Amygdala (tissue), 56 donors: ENCODE data around the gene FBXO48.
"Not testable (repeated sequence)": the region's sequence is repeated elsewhere in the genome, so short reads cannot be mapped to it uniquely, and the experiment has no call there.

ENCODE experiments used
- DNase-seq, 56 donors: peaks; one replicate each; lab custom pipeline; 2025; lab: John Stamatoyannopoulos, UW

FBXO48 gene

GRCh38 chr2:68467077-68467960 is at the start of gene FBXO48, which contains the start of gene APLF:
TSS of gene FBXO48 (minus strand) at chr2:68467294. CDS start at chr2:68465145, 2,149 bp downstream.
TSS of gene APLF (plus strand) at chr2:68467585. CDS start at chr2:68467732, 147 bp downstream.
- peak; percentile 68 to 99 (median 97) for DNase-seq

- no peak for DNase-seq
Measured at GRCh38 chr2:68516051-68516955, 49.2 kb upstream of the FBXO48 start.

- no peak for DNase-seq
Measured at GRCh38 chr2:68514316-68514929, 47.3 kb upstream of the FBXO48 start.

- no peak for DNase-seq
Measured at GRCh38 chr2:68512966-68513365, 45.9 kb upstream of the FBXO48 start.

- no peak for DNase-seq
Measured at GRCh38 chr2:68512326-68512725, 45.2 kb upstream of the FBXO48 start.

- DNase-seq: no peak
Measured at GRCh38 chr2:68506170-68506569, 39.1 kb upstream of the FBXO48 start.

GRCh38 chr2:68505603-68506159 is 38.6 kb upstream of the FBXO48 start:
- no peak for DNase-seq

- DNase-seq: no peak
Measured at GRCh38 chr2:68501768-68502167, 34.7 kb upstream of the FBXO48 start.

GRCh38 chr2:68500649-68501048 is 33.6 kb upstream of the FBXO48 start:
- no peak for DNase-seq

GRCh38 chr2:68499133-68499532 is 32.0 kb upstream of the FBXO48 start:
- DNase-seq: no peak

- DNase-seq: no peak
Measured at GRCh38 chr2:68491582-68491981, 24.5 kb upstream of the FBXO48 start.

GRCh38 chr2:68489282-68489681 is 22.2 kb upstream of the FBXO48 start:
- DNase-seq: no peak

GRCh38 chr2:68488605-68489004 is 21.5 kb upstream of the FBXO48 start:
- not testable (repeated sequence) for DNase-seq

- DNase-seq: no peak
Measured at GRCh38 chr2:68487773-68488355, 20.8 kb upstream of the FBXO48 start.

- DNase-seq: no peak
Measured at GRCh38 chr2:68483011-68483410, 15.9 kb upstream of the FBXO48 start.

GRCh38 chr2:68482296-68482820 is 15.3 kb upstream of the FBXO48 start:
- DNase-seq: no peak

GRCh38 chr2:68478688-68479087 is 11.6 kb upstream of the FBXO48 start:
- DNase-seq: no peak

- DNase-seq: no peak
Measured at GRCh38 chr2:68476454-68476853, 9.4 kb upstream of the FBXO48 start.

- no peak for DNase-seq
Measured at GRCh38 chr2:68475576-68475975, 8.5 kb upstream of the FBXO48 start.

GRCh38 chr2:68475110-68475509 is 8.0 kb upstream of the FBXO48 start:
- DNase-seq: no peak
